NK-92 (cell line): ENCODE results near the gene TSBP1.
"Not testable (repeated sequence)": the region's sequence is repeated elsewhere in the genome, so short reads cannot be mapped to it uniquely, and the experiment has no call there.

Experiments
- DNase-seq: peaks from one replicate; lab custom pipeline; 2025; ENCODE audit not compliant: unreplicated experiment; lab: John Stamatoyannopoulos, UW

Gene TSBP1

DNA sequence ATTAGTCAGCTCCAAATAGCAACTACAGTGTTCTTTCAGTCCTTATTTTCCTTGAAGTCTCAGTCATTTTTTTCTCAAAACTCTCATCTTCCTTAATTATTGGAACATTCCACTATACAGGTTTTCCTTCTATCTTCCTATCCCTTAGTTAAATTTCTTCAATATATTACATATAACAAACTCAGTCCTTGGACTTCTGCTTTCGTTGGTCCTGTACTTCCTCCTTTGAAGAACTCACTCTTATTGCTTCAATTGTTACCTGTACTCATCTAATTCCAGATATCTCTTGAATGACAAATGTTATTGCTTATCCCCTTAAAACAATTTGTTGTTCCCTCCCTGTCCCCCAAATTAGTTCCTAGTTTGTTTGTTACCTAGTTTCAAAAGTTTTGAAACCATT, 80.2 kb downstream of the TSBP1 start:
- no peak for DNase-seq

DNA sequence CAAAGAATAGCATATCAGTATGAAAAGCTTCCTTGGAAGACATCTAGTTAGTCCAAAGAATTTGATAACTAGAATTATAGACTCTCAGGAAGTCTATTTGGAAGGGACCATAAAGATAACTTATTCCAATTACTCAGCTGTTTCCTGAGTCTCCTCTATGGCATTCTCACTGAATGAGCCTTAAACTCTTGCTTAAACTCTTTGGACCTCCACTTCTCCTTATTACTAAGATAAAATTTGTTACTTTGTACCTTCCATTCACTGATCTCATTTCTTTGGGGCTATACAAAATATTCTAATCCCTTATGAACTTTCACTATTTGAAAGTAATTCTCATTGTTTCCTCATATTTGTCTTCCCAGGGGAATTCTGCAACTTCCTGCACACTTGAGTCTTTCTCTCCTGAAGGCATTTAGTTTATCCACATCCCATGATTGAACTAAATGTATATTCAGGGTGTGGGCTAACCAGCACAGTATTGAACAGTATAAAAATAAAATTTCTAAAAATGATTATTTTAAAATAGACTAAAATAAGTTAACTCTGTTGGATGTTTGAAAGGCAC, 80.7 kb downstream of the TSBP1 start:
- DNase-seq = no peak

DNA sequence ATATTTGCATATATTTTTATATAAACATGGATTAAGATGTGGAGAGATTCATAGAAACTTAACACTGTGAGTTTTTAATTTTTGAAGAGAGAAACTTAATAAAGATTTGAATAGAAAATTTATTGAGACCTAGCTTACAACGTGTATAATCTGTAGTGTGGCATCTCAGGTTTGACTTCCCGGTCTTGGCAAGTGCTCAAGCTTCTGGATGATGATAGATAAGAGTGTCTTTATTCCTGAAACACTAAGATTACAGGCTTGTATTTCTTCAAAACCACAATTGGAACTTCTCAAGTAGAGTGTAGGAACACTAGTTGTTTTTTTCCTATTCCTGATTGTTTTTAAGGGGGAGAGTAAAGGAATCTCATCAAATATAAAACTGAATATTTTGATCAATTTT, 83.3 kb downstream of the TSBP1 start:
- DNase-seq = no peak

DNA sequence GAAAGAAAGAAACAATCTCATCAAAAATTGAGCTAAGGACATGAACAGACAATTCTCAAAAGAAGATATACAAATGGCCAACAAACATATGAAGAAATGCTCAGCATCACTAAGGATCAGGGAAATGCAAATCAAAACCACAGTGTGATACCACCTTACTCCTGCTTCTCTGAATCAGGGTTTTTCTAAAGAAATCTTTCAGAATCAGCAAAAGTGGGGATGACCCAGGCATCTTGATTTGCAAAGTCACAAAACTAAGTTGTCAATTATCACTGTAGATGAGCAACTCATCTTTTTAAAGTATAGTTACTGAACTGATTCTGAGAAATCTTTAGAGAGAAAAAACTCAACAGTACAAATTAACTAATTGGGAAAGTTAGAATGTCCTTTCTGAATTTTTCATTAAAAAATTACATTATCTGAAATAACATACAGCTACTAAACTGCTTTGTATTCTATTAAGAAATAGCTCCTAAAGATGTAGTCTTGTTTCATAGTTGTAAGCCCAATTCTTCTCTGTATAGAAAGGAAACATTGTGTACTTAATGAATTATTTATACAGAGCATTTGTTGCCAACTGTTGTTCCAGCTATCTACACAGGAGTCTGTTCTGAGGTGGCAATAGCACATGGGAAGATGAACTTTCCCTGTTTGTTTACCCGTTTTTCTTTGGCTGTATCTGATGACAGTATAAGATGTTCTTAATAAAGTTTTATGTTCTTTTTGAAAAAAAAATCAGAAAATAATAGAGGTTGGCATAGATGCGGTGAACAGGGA, 97.7 kb downstream of the TSBP1 start:
- not testable (repeated sequence) for DNase-seq

DNA sequence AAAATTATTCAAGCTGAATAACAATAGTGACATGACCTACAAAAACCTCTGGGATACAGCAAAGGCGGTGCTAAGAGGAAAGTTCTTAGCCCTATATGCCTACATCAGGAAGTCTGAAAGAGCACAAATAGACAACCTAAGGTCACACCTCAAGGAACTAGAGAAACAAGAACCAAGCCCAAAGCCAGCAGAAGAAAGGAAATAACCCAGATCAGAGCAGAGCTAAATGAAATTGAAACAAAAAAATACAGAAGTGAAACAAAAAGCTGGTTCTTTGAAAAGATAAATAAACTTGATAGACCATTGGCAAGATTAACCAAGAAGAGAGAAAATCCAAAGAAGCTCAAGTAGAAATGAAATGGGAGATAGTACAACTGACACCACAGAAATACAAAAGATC, 100.3 kb downstream of the TSBP1 start:
- DNase-seq = no peak

DNA sequence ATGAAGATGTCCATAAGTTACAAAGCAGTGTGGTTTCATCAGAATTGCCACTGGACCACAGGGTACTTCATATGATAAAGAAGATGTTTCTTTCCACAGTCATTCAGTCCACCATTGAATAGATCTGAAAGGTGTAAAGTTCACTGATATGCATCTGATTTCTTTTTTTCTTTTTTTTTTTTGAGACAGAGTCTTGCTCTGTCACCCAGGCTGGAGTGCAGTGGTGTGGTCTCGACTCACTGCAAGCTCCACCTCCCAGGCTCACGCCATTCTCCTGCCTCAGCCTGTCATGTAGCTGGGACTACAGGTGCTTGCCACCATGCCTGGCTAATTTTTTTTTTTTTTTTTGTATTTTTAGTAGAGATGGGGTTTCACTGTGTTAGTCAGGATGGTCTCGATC, 103.2 kb downstream of the TSBP1 start:
- DNase-seq = not testable (repeated sequence)

DNA sequence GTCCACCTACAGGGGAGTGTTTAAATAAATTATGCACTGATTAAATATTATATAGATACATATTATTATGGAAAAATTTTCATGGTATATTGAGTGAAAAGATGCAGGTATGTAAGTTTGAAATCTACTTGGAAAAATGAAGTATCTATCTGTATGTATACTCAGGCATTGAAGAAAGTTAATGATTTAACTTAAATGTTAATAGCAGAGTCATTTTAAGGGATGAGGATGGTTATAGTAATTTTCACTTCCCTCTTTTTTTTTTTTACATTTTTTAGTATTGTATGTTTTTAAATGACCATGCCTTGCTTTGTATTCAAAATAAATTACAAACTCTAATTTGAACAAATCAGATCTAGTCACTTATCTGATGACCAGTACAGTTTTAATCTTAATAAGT, 104.7 kb downstream of the TSBP1 start:
- no peak for DNase-seq

DNA sequence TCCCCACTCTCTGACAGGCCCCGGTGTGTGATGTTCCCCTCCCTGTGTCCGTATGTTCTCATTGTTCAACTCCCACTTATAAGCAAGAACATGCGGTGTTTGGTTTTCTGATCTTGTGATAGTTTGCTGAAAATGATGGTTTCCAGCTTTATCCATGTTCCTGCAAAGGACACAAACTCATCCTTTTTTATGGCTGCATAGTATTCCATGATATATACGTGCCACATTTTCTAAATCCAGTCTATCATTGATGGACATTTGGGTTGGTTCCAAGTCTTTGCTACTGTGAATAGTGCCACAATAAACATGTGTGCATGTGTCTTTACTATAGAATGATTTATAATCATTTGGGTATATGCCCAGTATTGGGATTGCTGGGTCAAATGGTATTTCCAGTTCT, 114.4 kb downstream of the TSBP1 start:
- not testable (repeated sequence) for DNase-seq

DNA sequence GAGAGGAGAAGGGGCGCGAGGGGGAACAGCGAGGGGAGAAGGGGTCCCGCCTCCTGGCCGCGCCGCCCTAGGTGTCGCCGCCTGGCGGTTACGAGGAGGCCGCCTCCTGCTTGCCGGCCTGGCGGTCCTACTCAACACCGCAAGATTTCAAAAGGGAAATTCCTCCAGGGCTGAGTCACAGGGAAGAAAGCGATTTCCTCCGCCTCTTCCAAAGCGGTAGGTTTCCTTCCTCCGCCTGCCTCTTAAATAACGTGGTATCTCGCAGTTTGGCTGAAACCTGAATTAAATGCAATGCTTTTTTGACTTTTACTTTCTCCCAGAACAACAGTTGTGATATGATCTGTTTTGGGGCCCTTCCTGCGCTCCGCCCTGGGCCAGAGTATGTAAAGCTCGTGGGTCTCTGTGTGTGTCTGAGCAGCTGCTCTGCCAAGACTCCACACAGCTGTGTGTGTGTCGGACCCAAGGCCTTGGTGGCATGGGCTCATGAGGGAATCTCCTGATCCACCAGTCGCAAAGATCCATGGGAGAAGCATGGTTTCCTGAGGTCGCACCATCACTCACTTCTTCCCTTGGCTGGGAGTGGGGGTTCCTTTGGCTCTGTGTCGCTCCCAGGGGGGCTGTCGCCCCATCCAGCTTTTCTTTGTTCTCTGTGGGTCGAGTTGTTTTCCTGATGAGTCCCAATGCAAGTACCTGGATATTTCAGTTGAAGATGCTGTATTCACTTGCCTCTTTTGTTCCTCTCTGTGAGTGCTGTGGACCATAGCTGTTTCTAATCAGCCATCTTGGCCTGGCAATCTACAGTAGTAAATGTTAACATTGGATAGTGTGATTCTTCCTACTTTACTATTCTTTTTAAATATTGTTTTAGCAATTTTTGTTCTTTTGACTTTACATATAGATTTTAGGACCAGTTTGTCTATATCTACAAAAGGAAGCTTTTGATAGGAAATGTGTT, 116.2 kb downstream of the TSBP1 start:
- no peak for DNase-seq

DNA sequence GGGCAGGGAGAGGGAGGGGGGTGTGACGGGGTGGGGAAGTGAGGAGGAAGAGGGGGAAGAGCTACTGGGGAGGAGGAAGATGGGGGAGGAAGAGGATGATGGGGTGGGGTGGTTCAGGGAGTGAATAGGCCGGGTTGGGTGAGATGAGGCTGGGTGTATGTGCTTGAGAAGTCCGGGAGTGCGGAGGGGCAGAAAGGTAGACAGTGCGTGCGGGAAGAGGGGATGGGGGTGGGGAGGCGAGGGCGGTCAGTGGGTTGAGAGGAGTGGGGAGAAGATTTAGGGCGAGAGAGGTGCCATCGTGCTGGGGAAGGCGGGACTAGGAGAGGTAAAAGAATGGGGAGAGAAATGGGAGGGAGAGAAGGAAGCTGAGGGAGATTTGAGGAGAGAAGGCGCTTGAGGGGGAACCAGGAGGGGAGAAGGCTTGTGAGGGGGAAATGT, 116.9 kb downstream of the TSBP1 start:
- DNase-seq = no peak

DNA sequence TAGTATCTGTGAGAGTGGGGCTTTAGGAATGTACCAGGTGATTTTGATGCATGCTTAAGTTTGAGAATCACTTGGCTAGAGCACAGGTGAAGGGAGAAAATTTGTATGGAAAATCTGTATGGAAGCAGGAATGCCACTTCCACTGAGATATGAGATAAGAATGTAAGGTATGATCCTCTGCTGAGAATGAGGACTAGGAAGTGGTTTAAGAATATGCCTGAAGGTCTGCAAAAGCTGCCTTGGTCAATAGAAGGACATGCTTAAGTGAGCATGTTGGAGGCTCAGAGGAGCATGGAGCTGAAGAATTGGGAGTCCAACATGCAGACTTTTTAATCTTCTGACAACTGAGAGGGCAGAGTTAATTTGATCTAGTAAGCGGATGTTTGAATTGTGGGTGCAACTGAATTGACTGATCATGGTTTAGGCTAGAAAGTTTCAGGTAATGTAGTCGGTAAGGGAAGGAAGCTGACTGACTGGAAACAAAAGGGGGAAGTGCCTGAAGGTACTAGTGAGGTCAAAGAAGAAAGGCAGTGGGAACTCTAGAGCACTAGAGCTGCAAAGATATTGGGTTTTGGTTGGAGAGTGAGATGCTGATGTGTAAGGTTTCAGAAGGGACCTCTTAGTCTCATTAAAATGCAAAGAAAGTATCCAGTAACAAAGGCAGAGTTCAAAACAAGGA, 119.2 kb downstream of the TSBP1 start:
- DNase-seq = no peak

DNA sequence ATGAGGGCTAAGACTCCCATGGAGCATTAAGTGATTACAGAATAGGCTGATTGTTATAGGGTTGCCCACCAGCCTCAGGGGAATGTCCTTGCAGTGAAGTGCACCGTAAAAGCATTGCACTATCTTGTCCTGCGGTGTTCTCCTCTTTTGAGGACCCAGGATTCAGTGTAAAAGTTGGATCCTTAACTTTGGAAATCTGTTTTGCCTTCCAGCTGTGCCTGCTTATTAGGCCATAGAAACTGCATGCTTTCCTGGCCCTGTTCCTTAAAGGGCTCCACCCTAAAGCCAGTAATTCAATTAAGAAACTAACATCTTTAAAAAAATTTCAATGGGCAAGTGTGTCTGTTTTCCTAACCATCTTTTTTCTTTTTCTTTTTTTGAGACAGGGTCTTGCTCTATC, 122.4 kb downstream of the TSBP1 start:
- no peak for DNase-seq

DNA sequence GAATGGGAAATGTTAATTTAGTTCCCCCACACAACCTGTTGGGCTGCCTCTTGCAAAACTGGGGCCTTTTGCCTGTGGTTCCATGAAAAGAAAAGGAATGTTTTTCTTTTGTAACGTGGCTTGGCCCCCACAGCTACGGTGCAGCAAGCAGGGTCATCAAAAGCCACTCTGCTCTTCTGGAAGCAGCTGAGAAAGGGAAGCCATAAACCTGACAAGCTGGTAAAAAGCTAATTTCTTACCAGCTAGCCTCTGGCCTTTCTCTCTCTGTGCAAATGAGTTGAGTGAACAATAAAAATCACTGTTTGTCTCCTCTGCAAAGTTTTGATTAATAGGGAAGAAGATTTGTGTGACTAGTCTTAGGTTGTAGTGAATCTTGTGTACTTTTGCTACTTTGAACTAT, 124.3 kb downstream of the TSBP1 start:
- DNase-seq = no peak

DNA sequence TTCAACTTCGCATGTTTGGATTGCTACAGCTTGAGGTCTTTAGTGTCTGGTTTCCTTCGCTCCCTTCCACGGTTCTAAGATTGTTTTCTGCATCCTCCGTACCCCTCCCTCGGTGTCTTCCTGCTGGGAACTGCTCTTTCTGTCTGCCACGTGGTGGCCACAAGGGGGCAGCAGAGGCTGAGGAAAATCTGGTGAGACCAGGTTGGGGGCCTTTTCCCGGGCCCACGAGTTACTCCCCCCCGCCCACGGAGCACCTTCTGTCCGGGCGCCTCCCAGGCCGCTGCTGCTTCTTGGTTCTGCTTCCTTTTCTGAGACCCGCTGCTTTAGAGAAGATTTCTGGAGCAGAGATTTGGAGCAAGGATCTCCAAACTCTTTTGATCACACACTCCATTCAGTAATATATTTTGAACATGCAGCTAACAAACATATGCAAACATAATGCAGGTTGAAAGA, 126.7 kb downstream of the TSBP1 start:
- DNase-seq = no peak

DNA sequence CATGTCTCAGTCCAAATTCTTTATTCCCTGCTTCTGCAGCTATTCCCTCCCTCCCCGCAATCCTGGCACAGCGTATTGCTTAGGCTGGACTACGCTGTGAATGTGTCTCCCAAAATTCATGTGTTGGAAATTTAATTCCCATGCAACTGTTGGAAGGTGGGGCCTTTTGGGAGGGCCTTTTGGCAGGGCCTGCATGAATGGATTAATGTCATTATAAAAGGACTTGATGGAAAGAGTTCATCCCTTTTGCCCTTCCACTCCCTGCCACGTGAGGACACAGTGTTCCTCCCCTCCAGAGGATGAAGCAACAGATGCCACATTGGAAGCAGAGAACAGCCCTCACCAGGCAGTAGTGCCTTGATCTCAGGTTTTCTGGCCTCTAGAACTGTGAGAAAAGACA, 127.4 kb downstream of the TSBP1 start:
- no peak for DNase-seq
